Limb (tissue), 2 donors: Measurements from ENCODE around the gene SPIN3.
"Not testable (repeated sequence)": the region's sequence is repeated elsewhere in the genome, so short reads cannot be mapped to it uniquely, and the experiment has no call there.

Source experiments
- DNase-seq, 2 donors: peaks; one replicate each; pipeline ENCODE4 v3.0.0-alpha.2; 2016; ENCODE audit errors: extremely low spot score in 2 of 2

The SPIN3 gene

GRCh38 chrX:56995271-56995994 is at the start of gene SPIN3:
Gene SPIN3 (minus strand): TSS chrX:56995541. CDS start chrX:56994947, 594 bp downstream.
- DNase-seq = peak; percentile 64 to 86

GRCh38 chrX:57044245-57044644 is 48.9 kb upstream of the SPIN3 start:
- no peak for DNase-seq

DNA sequence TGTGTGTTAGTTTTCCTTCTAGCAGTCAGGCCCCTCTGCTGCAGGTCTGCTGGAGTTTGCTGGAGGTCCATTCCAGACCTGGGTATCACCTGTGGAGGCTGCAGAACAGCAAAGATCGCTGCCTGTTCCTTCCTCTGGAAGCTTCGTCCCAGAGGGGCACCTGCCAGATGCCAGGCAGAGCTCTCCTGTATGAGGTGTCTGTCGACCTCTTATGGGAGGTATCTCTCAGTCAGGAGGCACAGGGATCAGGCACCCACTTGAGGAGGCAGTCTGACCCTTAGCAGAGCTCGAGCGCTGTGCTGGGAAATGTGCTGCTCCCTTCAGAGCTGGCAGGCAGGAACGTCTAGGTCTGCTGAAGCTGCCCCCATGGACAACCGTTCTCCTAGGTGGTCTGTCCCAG is 41.9 kb upstream of the SPIN3 start:
- not testable (repeated sequence) for DNase-seq

DNA sequence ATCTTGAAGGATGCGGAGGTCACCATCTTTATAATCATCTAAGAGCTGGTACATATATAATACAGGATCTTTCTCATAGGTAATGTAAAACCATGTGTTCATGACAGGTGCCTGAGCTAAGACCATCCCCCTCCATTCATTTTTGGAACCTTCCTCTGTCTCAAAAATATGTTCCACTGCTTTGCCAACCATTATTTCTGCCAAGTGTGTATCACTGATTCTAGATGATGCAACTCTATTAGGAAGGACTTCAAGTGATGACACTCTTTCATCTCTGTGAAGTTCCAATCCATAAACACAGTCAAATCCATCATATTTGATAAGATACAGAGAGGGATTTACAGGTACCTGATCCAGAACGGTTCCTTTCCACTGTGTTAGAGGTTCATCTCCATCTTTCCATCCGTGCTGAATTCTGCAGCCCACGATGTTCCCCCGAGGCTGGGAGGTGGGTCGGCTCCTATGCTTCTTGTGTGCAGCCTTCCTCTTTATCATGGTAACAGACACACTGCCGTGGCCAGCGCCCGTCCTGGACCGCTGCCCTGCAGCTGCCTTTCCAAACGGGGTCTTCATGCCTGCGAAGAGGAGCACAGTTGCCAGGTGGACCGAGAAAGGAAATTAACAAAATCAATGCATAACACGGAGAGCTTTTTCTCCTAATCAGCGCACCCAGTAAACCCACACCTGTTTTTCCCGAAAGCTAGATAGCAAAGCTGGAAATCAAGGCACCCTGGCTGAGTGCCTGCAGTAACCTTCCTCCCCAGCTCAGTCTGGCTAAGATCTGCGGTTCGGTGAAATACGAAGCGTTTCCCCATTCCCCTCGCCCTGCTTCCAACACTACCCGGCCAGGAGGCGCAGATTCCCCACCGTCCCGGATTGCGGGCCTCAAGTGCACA is 718 bp downstream of the SPIN3 start:
- DNase-seq = no peak

DNA sequence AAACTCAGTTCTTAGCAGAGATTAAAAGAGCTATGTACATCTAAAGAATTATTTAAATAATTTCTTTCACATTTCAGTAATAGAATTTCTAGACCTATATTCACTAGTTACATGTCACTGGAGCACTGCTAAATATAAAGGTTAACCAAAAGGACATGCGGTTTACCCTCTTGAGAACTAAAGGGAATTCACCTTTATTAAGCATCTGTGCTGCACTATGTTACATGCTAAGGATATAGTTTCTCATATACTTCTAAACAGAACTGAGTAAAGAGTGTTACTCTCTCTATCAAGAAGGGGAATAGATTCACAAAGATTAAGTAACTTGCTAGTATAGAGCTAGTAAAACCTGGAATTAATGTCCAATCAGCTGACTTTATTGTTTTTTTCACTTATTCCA is 7.6 kb downstream of the SPIN3 start:
- no peak for DNase-seq

DNA sequence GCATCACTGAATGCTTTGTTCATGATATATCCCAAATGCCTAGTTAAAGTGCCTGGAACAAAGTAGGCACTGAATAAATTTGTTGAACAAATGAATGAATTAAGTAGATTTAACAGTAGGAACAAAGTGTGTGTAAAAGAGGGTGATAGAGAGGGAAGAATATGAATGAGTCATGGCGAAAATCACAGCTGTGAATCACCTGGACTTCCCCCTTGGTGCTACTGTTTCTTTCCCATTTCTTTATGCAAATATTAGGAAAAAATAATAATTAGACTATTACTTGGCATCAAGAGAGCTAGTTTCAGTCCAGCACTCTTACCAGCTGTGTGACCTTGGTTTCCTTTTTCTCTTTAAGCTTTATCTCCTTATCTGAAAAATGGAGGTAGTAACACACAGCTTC is 9.2 kb downstream of the SPIN3 start:
- no peak for DNase-seq

- DNase-seq = peak in 1 of 2 donors; percentile 22
These were observed 17.2 kb downstream of the SPIN3 start for GRCh38 chrX:56978172-56978571.

DNA sequence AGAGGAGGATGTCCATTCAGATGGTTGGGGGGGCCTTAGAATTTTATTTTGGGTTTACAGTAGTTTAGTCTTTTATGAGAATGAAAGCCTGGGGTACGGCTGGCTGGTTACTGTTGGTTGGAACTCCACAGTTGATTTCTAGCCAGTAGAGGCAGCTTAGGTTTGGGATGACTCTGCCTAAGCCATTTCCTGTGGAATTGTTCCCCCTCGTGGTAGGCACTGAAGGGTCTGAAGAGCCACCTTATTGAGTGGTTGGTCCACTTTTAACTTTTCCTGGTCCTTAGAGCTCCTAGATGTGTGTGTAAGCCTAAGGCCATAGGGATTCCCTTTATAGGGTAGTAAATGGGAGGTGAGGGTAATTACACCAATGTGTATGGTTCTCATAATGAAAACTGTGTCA is 19.7 kb downstream of the SPIN3 start:
- DNase-seq = no peak

DNA sequence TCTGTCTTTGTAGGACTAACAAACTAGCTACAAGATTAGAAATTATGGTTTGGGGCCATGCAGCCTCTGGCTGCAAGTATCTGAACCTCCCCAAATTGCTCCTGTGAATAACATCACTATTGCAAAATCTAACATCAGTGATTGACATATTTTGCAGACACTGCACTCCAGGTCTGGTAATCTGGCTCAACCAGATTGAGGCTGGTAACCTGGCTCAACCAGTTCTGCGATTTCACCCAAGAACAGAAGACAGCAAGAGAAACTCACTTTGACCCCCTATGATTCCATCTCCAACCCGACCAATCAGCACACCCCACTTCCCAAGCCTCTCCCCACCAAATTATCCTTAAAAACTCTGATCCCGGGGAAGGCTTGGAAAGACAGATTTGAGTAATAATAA is 20.9 kb downstream of the SPIN3 start:
- DNase-seq = no peak

- DNase-seq = no peak
These were observed 25.8 kb downstream of the SPIN3 start for GRCh38 chrX:56969559-56969958.

- no peak for DNase-seq
These were observed 26.4 kb downstream of the SPIN3 start for GRCh38 chrX:56968980-56969379.

DNA sequence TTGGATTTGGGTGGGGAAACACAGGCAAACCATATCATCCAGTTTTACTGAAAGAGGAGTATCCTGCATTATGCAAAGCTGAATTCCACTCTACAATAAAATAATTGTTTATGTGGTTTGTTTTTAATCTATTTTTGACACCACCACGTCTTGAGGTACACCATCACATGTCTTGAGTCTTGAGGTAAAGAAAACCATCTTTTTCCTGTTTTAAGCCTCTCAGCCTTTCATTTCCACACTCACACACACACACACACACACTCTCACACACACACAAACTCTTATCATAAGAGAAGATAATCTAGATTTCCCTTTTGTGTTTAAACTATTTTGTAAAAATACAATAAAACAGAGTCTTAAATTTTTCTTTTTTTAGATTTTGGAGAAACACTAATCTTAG is 32.0 kb downstream of the SPIN3 start:
- DNase-seq = no peak

DNA sequence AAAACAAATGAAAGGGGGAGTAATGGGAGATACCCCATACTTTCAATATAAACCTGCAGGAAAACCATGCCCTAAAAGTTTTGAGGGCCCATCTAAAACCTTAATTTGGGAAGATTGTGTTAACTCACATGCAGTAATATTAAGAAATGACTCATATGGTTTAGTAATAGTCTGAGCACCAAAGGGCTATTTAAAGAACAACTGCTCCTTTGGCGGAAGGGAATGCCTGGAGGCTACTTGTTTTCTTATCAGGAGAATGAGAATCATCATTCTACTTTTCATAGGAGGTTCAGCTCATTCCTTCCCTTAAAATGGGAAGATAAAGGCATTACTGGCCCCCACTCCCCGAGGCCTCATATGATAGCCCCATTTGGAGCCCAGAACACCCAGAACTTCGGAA is 47.6 kb downstream of the SPIN3 start:
- no peak for DNase-seq

GRCh38 chrX:56946201-56946600 is 49.1 kb downstream of the SPIN3 start:
- DNase-seq = not testable (repeated sequence)

- DNase-seq = not testable (repeated sequence)
These were observed 50.1 kb downstream of the SPIN3 start for GRCh38 chrX:56945226-56945625.

GRCh38 chrX:56943264-56943663 is 52.1 kb downstream of the SPIN3 start:
- no peak for DNase-seq
